Endodermal cell (in vitro differentiated cells): ENCODE measurements around the gene RTL9. TPM values are rescaled to one million over a fixed set of nuclear protein-coding genes. Genes with fewer than 3 reads are reported as not detected.
"Not testable (repeated sequence)": the region's sequence is repeated elsewhere in the genome, so short reads cannot be mapped to it uniquely, and the experiment has no call there.

Experiments used
- DNase-seq: peaks from one replicate; pipeline ENCODE4 v3.0.0-alpha.2; 2017
- H3K27ac ChIP-seq: 2 replicates; pipeline ENCODE4 v1.5.1; 2013; ENCODE audit warnings: mild to moderate bottlenecking, low read depth, low read length, moderate library complexity
- H3K27me3 ChIP-seq: 2 replicates; pipeline ENCODE4 v1.6.1; 2013; ENCODE audit warnings: mild to moderate bottlenecking, low read length, moderate library complexity; ENCODE audit not compliant: insufficient read depth, control insufficient read depth, poor library complexity, severe bottlenecking
- H3K36me3 ChIP-seq: 2 replicates; pipeline ENCODE4 v1.7.0; 2013; ENCODE audit warnings: mild to moderate bottlenecking, low read length, moderate library complexity; ENCODE audit not compliant: control insufficient read depth, insufficient read depth
- H3K4me1 ChIP-seq: one replicate; pipeline ENCODE4 v1.7.0; 2013; ENCODE audit warnings: low read length; ENCODE audit not compliant: control insufficient read depth, insufficient read depth
- H3K4me3 ChIP-seq: 2 replicates; pipeline ENCODE4 v1.5.1; 2013; ENCODE audit warnings: mild to moderate bottlenecking, low read length, moderate library complexity
- H3K9ac ChIP-seq: 2 replicates; pipeline ENCODE4 v1.6.1; 2013; ENCODE audit warnings: mild to moderate bottlenecking, low read length, moderate library complexity; ENCODE audit not compliant: poor library complexity, severe bottlenecking; ENCODE audit errors: extremely low read depth
- H3K9me3 ChIP-seq: 2 replicates; pipeline ENCODE4 v1.6.1; 2013; ENCODE audit warnings: mild to moderate bottlenecking, low read length, moderate library complexity; ENCODE audit not compliant: control insufficient read depth
- H3K27ac Mint-ChIP-seq: 2 replicates; pipeline ENCODE4 v1.8.0; 2020; ENCODE audit warnings: mixed read lengths
- H3K27me3 Mint-ChIP-seq: 2 replicates; pipeline ENCODE4 v1.8.0; 2021; ENCODE audit warnings: mild to moderate bottlenecking, mixed read lengths; ENCODE audit not compliant: insufficient read depth
- H3K36me3 Mint-ChIP-seq: 2 replicates; pipeline ENCODE4 v1.8.0; 2020; ENCODE audit warnings: low read depth, mixed read lengths
- H3K4me1 Mint-ChIP-seq: 2 replicates; pipeline ENCODE4 v1.8.0; 2020; ENCODE audit warnings: mixed read lengths
- H3K4me3 Mint-ChIP-seq: 2 replicates; pipeline ENCODE4 v1.8.0; 2020; ENCODE audit warnings: mild to moderate bottlenecking, moderate library complexity, mixed read lengths
- H3K9me3 Mint-ChIP-seq: 2 replicates; pipeline ENCODE4 v1.8.0; 2020; ENCODE audit warnings: mild to moderate bottlenecking, mixed read lengths
- CTCF ChIP-seq: fragments of 200-600 bp; sonication (generic); conservative IDR thresholded peaks from 2 replicates; pipeline ENCODE4 v1.5.0; 2021; ENCODE audit warnings: antibody characterized with exemption, mild to moderate bottlenecking
- WGBS, 2 experiments: methylation state at CpG; one replicate each; pipeline versions ENCODE4 v1.1.5 to v1.1.7; 2013; ENCODE audit warnings: missing lambda C conversion rate in 2 of 2, mixed read lengths in 1 of 2; ENCODE audit not compliant: insufficient coverage in 1 of 2, insufficient read length in 1 of 2; 5-methylcytosine and 5-hydroxymethylcytosine counted together
- total RNA-seq, 2 donors: library from RNA; stranded (reverse); fragmentation: NEBNext Ultra II Directional in 1 of 2; extraction: Animal tissue kit (Norgen Biotek cat#: 25700) in 1 of 2; gene quantifications; 2 replicates in 1 of 2; 3 replicates in 1 of 2; pipeline ENCODE4 v1.2.1, GENCODE V29; 2021

RTL9 gene
- total RNA-seq, 2 donors from 2014 or later, result 0.29 TPM

GRCh38 chrX:110331444-110332030 is 27.1 kb upstream of the RTL9 start:
- no peaks in the 10 kb centered on the region for H3K4me1 ChIP-seq
- 100% methylated on average over 1 to 3 of the region's 3 CpGs for WGBS, 2 experiments
- H3K27ac Mint-ChIP-seq, result no peak overlapping the region
- no peaks in the 10 kb centered on the region for H3K4me1 Mint-ChIP-seq
- no peak overlapping the region for H3K4me3 ChIP-seq
- no peak overlapping the region for H3K4me3 Mint-ChIP-seq
- H3K9me3 Mint-ChIP-seq, result no peaks in the 10 kb centered on the region
- no peaks in the 10 kb centered on the region for H3K36me3 Mint-ChIP-seq
- no peaks in the 10 kb centered on the region for H3K27me3 Mint-ChIP-seq
- no peaks in the 10 kb centered on the region for H3K27me3 ChIP-seq
- no peak for TF ChIP-seq CTCF
- no peaks in the 10 kb centered on the region for H3K9me3 ChIP-seq
- H3K27ac ChIP-seq, result no peak overlapping the region
- DNase-seq, result no peak
- no peak overlapping the region for H3K9ac ChIP-seq
- no peaks in the 10 kb centered on the region for H3K36me3 ChIP-seq

GRCh38 chrX:110333458-110333857 is 25.2 kb upstream of the RTL9 start:
- not testable (repeated sequence) for H3K4me3 ChIP-seq, H3K4me3 Mint-ChIP-seq, H3K4me1 ChIP-seq, H3K4me1 Mint-ChIP-seq, H3K9ac ChIP-seq, H3K9me3 Mint-ChIP-seq, H3K36me3 Mint-ChIP-seq, H3K27ac Mint-ChIP-seq, H3K27ac ChIP-seq, H3K27me3 Mint-ChIP-seq, H3K9me3 ChIP-seq, H3K36me3 ChIP-seq, H3K27me3 ChIP-seq, DNase-seq
- no CpG with 5 or more reads among the region's 1 CpG for WGBS, 2 experiments

GRCh38 chrX:110338935-110339334 is 19.7 kb upstream of the RTL9 start:
- Mint-ChIP-seq H3K27me3 (no peaks in the 10 kb centered on the region), H3K4me1 (no peaks in the 10 kb centered on the region), H3K4me3 (no peak overlapping the region), H3K9me3 (peaks cover 3% of the 10 kb centered on the region), H3K27ac (no peak overlapping the region), H3K36me3 (no peaks in the 10 kb centered on the region)
- Histone ChIP-seq H3K9ac (no peak overlapping the region), H3K9me3 (no peaks in the 10 kb centered on the region), H3K4me3 (no peak overlapping the region), H3K27me3 (no peaks in the 10 kb centered on the region), H3K36me3 (no peaks in the 10 kb centered on the region), H3K27ac (no peak overlapping the region), H3K4me1 (no peaks in the 10 kb centered on the region)
- TF ChIP-seq CTCF, result no peak
- no peak for DNase-seq
- 91% methylated on average over 4 of the region's 4 CpGs; no CpG with 5 or more reads in 1 of the 2 experiments for WGBS, 2 experiments
